Measurements from ENCODE around the gene SLC9B2.

The SLC9B2 gene

GRCh38 chr4:103097112-103097511, 20.6 kb upstream of the SLC9B2 start:
- Histone ChIP-seq H3K9ac (ENCODE audit: low read length) (no peak overlapping the region), H3K4me1 (ENCODE audit: insufficient read depth, low read length, severe bottlenecking) (peaks cover 31% of the 10 kb centered on the region), H3K9me2 (ENCODE audit: low read depth, low read length) (no peaks in the 10 kb centered on the region), H2AFZ (ENCODE audit: low read length) (no peak overlapping the region), H3K4me2 (ENCODE audit: low read length) (no peak overlapping the region), H4K20me1 (ENCODE audit: insufficient read depth, low read length) (no peaks in the 10 kb centered on the region), H3K4me3 (ENCODE audit: low read depth, low read length, poor library complexity, severe bottlenecking) (no peak overlapping the region), H3K36me3 (ENCODE audit: insufficient read depth, low read length) (no peaks in the 10 kb centered on the region; the same call in 1 of the 2 replicates), H3K79me2 (ENCODE audit: insufficient read depth, low read length) (no peaks in the 10 kb centered on the region), H3F3A (ENCODE audit: insufficient read depth, low read length) (no peaks in the 10 kb centered on the region), H3K27ac (ENCODE audit: low read depth, low read length, poor library complexity, severe bottlenecking) (no peak overlapping the region), H3K27me3 (ENCODE audit: insufficient read depth, low read length) (no peaks in the 10 kb centered on the region), H3K9me3 (ENCODE audit: low read length) (no peaks in the 10 kb centered on the region)
- TF ChIP-seq, protein P1, sequence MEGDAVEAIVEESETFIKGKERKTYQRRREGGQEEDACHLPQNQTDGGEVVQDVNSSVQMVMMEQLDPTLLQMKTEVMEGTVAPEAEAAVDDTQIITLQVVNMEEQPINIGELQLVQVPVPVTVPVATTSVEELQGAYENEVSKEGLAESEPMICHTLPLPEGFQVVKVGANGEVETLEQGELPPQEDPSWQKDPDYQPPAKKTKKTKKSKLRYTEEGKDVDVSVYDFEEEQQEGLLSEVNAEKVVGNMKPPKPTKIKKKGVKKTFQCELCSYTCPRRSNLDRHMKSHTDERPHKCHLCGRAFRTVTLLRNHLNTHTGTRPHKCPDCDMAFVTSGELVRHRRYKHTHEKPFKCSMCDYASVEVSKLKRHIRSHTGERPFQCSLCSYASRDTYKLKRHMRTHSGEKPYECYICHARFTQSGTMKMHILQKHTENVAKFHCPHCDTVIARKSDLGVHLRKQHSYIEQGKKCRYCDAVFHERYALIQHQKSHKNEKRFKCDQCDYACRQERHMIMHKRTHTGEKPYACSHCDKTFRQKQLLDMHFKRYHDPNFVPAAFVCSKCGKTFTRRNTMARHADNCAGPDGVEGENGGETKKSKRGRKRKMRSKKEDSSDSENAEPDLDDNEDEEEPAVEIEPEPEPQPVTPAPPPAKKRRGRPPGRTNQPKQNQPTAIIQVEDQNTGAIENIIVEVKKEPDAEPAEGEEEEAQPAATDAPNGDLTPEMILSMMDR (IDR thresholded peaks at IDR 0.05; ENCODE audit: low read length) = no peak
- no peak for TF ChIP-seq EZH2 (IDR thresholded peaks at IDR 0.05; ENCODE audit: borderline replicate concordance, low read length)

DNA sequence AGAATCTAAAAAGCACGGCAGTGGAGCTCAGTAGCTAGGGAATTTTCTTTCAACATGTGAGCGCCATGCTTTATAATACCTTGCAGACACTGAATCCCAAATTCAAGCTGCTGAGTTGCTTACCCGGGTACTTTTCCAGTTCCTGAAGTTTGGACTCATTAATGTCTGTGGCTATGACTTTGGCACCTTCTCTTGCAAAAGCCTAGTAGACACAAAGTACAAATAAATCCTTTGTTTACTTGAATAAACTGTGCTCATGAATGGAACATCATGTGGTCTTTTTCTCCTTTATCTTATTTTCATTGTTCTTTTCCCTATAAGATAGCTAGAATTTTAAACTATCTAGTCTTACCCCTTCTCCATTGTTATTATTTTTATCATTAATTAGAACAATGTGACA, 18.5 kb upstream of the SLC9B2 start:
- Histone ChIP-seq H3K9ac (ENCODE audit: low read length) (no peak overlapping the region), H3F3A (ENCODE audit: insufficient read depth, low read length) (no peaks in the 10 kb centered on the region), H3K4me2 (ENCODE audit: low read length) (no peak overlapping the region), H3K27me3 (ENCODE audit: insufficient read depth, low read length) (no peaks in the 10 kb centered on the region), H3K79me2 (ENCODE audit: insufficient read depth, low read length) (no peaks in the 10 kb centered on the region), H2AFZ (ENCODE audit: low read length) (no peak overlapping the region), H3K9me3 (ENCODE audit: low read length) (no peaks in the 10 kb centered on the region), H3K36me3 (ENCODE audit: insufficient read depth, low read length) (peaks cover 7% of the 10 kb centered on the region; the same call in 1 of the 2 replicates), H3K9me2 (ENCODE audit: low read depth, low read length) (no peaks in the 10 kb centered on the region), H3K4me3 (ENCODE audit: low read depth, low read length, poor library complexity, severe bottlenecking) (no peak overlapping the region), H3K27ac (ENCODE audit: low read depth, low read length, poor library complexity, severe bottlenecking) (no peak overlapping the region), H3K4me1 (ENCODE audit: insufficient read depth, low read length, severe bottlenecking) (peaks cover 40% of the 10 kb centered on the region), H4K20me1 (ENCODE audit: insufficient read depth, low read length) (no peaks in the 10 kb centered on the region)
- TF ChIP-seq EZH2 (IDR thresholded peaks at IDR 0.05; ENCODE audit: borderline replicate concordance, low read length) = no peak
- TF ChIP-seq, protein P1 (IDR thresholded peaks at IDR 0.05; ENCODE audit: low read length) = no peak

DNA sequence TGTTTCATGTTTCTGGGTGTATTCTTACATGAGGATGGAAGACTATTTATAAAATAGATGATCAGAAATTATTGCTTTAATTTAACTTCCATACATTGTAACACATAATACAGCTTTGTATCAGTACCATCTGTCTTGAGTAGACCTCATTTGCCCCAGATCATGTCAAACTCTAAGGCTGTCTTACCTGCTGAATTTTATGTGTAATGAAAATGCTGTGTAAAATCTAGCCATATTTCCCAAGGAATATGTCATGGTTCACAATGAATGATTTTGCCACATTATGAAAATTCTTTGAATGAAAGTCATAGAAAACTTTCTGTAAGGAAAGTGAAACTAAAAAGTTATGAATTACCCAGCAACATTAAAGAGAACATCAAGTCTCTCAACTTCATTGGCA, 15.7 kb upstream of the SLC9B2 start:
- H3F3A ChIP-seq (ENCODE audit: insufficient read depth, low read length) = no peaks in the 10 kb centered on the region
- peaks cover 7% of the 10 kb centered on the region; the same call in 1 of the 2 replicates for H3K36me3 ChIP-seq (ENCODE audit: insufficient read depth, low read length)
- H3K4me1 ChIP-seq (ENCODE audit: insufficient read depth, low read length, severe bottlenecking) = peaks cover 18% of the 10 kb centered on the region
- no peak overlapping the region for H3K27ac ChIP-seq (ENCODE audit: low read depth, low read length, poor library complexity, severe bottlenecking)
- no peak overlapping the region for H3K4me3 ChIP-seq (ENCODE audit: low read depth, low read length, poor library complexity, severe bottlenecking)
- no peaks in the 10 kb centered on the region for H3K27me3 ChIP-seq (ENCODE audit: insufficient read depth, low read length)
- no peaks in the 10 kb centered on the region for H4K20me1 ChIP-seq (ENCODE audit: insufficient read depth, low read length)
- H3K9me2 ChIP-seq (ENCODE audit: low read depth, low read length) = no peaks in the 10 kb centered on the region
- H3K4me2 ChIP-seq (ENCODE audit: low read length) = no peak overlapping the region
- H3K79me2 ChIP-seq (ENCODE audit: insufficient read depth, low read length) = no peaks in the 10 kb centered on the region
- no peaks in the 10 kb centered on the region for H3K9me3 ChIP-seq (ENCODE audit: low read length)
- H3K9ac ChIP-seq (ENCODE audit: low read length) = no peak overlapping the region; the same call in 1 of the 2 replicates
- no peak overlapping the region for H2AFZ ChIP-seq (ENCODE audit: low read length)
- no peak for TF ChIP-seq EZH2 (IDR thresholded peaks at IDR 0.05; ENCODE audit: borderline replicate concordance, low read length)
- TF ChIP-seq, protein P1 (IDR thresholded peaks at IDR 0.05; ENCODE audit: low read length) = no peak

All from OCI-LY1 (cell line).